GM19043 (cell line): ENCODE data around the gene NUP98.

Source experiments
- ATAC-seq: cut with Tn5 transposase; IDR thresholded peaks from one replicate; pipeline ENCODE4 v1.9.1; 2021; ENCODE audit warnings: low read depth; ENCODE audit not compliant: unreplicated experiment

The NUP98 gene

DNA sequence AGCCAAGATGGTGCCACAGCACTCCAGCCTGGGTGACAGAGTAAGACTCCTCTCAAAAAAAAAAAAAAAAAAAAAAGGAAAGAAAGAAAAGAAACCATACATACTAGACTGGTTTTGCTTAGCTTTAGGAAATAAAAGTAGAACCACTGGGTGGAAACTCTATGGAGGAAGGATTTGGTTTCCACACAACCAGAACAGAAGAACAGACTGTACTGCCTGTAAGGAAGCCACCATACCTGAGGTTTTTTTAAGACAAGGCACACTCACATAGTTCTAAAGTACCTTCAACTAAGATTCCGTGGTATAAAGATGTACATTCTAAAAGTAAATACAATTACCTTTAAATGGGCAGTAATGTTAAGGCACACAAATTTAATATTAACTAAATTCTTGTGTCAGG, 58.6 kb downstream of the NUP98 start:
- no peak for ATAC-seq

DNA sequence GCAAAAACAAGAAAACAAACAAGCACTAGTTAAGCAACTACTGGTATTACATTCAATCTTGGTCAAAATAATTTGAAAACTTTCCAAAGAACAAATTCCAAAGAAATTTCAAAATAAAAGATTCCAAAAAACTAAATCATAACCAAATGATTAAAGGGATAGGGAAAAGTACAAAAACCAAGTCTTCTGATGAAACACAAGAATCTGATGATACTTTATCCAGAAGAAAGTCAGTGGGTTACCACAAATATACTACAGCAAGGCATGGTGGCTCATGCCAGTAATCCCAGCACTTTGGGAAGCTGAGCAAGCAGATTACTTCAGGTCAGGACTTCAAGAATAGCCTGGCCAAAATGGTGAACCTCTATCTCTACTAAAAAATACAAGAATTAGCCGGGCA, 59.1 kb downstream of the NUP98 start:
- ATAC-seq: no peak

DNA sequence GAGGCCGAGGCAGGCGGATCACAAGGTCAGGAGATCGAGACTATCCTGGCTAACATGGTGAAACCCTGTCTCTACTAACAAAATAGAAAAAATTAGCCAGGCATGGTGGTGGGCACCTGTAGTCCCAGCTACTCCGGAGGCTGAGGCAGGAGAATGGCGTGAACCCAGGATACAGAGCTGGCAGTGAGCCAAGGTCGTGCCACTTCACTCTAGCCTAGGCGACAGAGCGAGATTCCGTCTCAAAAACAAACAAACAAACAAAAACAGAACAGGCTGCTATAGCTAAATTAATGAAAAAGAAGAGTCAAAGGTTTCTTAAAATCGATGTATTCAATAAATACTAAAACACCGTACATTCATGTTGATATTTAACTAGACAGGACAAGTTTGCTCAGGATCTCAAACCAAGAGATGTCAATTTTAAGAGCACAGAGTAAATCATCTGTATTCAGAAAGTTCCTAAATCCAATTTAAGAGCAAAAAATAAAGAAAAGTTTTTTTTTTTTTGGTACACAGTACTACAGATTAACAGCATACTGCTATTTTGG, 59.9 kb downstream of the NUP98 start:
- no peak for ATAC-seq

DNA sequence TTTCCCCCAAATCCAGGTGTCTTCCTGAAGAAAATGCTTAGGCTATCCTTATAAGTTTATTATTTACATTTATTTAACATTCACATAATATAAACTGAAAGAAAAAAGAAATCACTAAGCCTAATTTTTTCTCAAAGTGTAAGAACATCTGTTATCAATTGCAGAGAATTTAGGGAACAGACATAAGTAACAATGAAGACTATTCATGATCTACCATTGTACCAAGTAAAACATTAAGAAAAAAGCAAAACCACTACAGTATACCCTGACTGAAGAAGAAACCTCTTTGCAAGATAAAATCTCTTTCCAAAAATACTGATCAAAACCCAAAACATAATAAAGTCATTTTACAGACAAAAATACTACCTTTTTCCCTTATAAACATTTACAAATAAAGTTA, 60.5 kb downstream of the NUP98 start:
- no peak for ATAC-seq

DNA sequence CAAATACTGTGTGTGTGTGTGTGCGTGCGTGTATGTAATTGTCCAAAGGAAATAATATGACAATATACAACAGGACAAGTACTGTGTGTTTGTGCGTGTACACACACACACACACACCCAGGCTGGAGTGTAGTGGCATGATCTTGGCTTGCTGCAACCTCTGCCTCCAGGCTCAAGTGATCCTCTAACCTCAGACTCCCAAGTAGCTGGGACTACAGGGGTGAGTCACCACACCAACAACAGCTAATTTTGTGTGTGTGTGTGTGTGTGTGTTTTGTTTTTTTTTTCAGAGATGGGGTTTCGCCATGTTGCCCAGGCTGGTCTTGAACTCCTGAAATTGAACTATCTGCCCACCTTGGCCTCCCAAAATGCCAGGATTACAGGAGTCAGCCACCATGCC, 61.5 kb downstream of the NUP98 start:
- ATAC-seq: no peak

DNA sequence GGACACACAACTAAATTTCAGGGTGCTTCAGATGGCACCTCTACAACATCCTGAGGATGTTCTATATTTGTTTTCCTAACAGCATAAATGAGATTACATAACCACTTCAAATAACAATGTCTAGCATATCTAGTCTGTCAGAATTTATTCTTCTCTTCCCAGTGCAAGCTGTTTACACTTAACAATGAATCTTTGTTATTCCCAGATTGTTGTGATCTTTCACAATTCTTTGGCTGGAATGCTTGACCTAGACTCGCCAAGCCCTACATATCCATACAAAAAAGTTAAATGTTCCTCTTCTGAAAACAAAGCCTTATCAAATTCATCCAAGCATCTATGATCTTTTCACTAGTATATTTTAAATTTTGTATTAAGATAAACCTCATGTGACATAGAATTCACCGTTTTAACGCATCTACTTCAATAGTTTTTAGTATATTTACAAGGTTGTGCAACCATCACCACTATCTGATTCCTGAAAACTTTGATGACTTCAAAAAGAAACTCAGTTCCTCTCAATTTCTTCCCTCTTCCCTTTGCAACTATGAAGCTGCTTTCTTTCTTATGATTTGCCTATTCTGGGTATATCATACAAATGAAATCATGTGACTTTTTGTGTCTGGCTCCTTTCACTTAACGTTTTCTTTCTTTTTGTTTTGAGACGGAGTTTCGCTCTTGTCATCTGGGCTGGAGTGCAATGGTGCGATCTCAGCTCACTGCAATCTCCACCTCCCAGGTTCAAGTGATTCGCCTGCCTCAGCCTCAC, 64.5 kb downstream of the NUP98 start:
- ATAC-seq: no peak

DNA sequence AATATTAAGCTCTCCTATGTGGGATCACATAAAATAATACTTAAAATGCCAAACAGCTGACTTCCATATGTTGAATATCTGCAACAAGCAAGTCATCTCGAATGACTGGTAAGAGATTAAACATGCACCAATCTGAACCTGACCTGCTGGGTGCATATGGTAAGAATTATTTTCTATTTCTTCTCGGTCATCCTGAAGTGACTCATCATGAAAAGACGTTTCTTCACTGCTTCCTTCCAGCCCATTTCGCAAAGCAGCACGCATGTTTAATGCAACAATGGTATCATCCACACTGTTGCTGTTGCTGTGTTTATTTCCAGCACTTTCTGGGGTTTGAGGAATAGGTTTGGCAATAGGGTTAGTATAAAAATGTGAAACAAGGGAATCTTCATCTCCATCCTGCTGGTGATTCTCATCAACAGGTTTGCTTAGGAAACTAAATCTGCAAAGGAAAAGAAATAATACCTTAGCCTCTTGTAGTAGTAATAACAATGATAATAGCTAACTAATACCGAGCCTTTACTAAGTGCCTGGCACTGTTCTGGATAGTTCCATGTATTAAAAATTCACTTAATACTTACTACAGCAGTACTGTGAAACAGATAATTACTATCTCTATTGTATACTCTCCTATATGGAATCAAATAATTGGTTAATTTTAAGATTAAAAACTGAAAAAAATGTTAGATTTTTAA, 74.2 kb downstream of the NUP98 start:
- no peak for ATAC-seq

DNA sequence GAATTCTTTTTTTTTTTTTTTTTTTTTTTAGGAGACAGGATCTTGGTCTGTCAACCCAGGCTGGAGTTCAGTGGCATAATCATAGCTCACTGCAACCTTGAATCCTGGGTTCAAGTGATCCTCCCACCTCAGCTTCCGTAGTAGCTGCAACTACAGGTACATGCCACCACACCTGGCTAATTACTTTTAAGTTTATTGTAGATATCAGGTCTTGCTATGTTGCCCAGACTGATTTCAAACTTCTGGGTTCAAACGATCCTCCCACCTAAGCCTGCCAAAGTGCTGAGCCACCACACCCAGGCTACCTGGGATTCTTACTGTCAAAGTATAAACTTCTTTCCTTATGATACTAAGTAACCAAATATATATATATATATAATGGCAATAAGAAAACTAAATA, 75.3 kb downstream of the NUP98 start:
- ATAC-seq: no peak

DNA sequence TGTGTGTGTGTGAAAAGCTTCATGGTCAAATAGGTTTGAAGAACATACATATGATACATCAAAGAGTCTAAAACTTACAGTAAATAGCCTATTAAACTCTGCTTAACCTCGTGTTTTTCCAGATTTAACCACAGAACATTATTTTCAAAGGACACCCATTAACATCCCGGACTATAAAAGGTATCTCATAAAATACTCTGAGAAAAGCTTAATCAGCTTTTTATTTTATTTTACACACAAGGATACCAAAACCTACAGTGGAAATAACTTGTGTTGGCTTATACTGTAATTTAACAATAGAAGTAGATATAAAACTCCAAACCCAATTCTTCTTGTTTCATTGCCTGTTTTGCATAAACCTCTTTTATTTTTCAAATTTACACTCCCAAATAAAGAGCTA, 76.4 kb downstream of the NUP98 start:
- no peak for ATAC-seq

DNA sequence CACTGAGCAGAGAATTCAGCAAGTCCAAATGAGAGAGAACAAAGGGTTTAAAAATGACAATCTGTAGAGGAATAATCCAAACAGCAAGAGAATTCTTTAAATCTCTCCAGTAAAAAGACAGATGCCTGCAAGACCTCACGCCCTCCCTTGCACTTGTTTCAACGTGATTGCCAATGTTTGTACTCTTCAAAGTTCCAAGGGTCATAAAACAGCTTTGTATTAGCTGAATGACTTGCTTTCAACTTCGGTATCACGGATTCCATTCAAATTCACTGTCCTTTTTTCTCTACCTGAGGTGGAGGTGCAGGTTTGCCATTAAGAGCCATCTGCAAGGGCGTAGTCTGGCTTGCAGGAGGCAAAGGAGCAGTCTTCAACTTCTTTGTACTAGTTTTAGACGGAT, 85.1 kb downstream of the NUP98 start:
- ATAC-seq: no peak

DNA sequence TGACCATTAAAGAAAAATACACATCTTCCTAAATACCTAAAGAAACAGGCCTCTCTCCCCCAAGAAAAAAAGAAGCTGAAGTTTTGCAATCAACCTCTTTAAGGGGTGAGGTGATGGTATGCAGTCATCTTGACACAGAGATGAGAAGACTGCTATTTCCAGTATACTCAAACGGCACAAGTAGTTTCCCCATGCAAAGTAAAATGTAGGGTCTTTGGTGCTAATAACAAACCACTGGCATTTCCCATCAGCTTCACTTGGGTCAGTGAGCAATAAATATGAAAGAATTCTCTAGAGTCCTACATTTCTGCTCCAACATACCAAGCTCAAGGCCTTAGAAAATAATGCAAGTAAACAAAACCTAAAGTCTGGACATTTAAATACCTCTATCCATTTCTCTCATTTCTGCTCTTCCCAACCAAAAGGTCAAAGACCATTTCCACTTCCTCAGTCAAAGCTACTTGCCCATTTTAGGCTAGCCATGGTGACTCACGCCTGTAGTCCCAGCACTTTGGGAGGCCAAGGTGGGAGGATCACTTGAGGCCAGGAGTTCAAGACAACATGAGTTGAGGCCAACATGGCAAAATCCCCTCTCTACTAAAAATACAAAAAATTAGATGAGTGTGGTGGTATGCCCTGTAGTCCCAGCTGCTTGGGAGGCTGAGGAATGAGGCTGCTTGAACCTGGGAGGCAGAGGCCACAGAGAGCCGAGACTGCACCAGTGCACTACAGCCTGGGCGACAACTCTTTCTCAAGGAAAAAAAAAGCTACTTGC, 86.7 kb downstream of the NUP98 start:
- ATAC-seq: no peak

DNA sequence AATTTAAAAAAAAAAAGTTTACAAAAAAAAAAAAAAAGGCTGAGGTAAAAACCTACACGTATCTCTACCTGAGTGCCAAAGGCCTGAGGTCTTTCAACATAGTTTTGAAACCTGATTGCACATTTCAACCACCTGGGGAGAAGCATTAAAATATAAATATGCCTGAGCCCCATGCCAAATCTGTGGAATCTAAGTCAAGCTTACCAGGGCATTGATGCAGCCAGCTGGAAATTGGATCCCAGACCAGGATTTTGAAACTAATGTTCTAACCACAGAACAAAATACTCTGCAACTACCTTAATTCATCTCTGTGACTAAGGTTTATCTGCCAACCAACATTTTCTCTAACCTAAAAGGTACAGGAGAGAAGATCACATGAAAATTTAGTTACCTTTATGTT, 87.4 kb downstream of the NUP98 start:
- no peak for ATAC-seq

DNA sequence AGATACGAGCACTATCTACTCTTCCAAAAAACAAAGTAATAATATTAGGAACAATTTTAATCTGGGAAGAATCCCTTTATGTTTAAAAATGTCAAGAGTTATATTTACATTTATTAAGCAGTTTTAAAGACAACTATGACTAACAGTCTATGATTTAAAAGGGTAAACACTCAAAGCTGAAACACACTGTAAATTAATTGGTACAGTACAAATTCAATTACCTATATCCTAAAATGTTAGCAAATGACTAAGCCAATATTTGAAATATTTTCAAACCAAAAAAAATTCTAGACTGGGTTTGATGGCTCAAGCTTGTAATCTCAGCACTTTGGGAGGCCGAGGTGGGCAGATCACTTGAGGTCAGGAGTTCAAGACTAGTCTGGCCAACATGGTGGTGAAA, 90.2 kb downstream of the NUP98 start:
- ATAC-seq: no peak

DNA sequence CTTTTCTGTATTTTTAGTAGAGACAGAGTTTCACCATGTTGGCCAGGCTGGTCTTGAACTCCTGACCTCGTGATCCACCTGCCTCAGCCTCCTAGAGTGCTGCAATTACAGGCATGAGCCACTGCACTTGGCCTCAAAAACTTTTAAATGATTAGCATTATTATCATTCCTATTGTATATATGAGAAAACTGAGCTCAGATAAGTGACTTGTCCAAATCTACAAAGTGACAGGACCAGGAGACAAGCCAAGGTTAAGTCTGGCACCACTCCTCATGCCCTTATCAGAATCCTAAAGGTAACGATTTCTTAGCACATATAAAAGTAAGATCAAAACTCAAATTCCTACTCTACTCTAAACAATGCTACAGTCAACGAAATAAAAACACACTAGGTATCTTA, 94.0 kb downstream of the NUP98 start:
- no peak for ATAC-seq

DNA sequence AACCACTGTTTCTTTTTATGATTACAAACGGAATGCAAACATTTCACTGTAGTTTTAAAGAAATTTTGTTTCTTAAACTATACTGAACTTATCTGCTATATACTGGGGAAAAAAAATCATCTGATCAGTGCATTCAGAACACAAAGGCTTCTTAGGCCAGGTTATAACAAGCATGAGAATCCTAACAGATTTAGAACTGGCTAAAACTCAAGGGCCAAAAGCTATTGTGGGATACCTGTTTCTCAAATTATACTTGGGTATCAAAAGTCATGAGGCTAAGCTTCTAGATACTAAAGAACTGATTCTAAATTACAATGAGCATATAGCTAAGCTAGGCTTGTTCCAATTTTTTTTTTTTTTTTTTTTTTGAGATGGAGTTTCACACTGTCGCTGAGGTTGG, 96.4 kb downstream of the NUP98 start:
- no peak for ATAC-seq

DNA sequence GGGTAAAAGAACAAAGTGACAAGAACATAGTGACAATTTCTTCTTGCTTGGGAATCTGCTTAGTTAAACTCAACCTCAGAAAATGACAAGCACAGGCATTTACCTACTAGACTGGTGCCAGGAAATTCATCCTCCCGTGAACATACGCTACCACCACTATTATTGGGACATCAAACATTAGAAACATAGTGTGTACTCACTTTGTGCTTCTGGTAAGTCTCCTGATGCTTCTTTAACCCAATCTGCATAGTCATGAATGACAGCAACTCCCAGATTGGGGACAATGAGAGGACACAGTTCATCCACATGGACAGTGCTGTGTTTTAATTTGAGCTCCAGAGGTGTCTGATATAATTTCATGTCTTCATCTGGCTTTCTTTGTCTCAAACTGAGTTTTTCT, 96.9 kb downstream of the NUP98 start:
- ATAC-seq: no peak

DNA sequence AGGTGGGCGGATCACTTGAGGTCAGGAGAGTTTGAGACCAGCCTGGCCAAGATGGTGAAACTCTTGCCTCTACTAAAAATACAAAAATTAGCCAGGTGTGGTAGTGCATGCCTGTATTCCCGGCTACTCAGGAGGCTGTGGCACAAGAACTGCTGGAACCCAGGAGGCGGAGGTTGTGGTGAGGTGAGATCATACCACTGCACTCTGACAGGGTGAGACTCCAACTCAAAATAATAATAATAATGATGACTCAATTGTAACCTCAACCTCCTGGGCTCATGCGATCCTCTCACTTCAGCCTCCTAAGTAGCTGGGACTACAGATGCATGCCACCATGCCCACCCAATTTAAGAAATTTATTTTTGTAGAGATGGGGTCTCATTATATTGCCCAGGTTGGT, 110.6 kb downstream of the NUP98 start:
- no peak for ATAC-seq

DNA sequence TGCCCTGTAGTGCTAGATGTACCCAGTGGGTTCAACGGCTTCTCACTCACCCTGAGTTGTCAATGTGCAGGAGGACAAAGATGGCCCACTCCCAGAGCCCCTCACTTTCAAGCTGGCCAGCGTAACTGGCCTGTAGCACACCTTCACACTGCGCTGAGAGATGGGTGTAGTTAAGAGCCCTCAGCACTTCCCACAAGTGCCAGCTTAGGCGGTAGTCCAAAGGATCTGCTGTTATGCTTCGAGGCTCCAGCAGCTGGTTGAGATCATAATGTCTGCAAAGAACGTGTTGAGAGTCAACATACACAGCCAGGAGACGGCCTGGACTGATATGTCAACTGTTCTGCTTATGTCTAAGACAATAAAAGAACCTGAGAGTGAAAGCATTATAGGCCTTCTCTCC, 111.4 kb downstream of the NUP98 start:
- ATAC-seq: no peak

DNA sequence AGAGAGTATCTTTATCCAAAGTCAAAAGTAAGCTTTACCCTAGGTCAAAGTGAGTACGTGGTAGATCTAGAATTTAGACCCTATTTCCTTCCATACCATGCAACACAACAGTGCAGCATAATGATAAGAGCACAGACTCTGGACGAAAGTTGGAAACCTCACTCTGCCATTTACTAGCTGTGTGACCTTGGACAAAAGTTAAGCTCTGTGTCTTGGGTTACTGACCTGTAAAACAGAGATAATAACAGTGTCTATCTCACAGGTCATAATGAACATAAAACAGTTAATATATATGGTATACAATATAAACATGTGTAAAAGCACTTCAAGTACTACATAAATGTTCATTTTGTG, 112.6 kb downstream of the NUP98 start:
- no peak for ATAC-seq

DNA sequence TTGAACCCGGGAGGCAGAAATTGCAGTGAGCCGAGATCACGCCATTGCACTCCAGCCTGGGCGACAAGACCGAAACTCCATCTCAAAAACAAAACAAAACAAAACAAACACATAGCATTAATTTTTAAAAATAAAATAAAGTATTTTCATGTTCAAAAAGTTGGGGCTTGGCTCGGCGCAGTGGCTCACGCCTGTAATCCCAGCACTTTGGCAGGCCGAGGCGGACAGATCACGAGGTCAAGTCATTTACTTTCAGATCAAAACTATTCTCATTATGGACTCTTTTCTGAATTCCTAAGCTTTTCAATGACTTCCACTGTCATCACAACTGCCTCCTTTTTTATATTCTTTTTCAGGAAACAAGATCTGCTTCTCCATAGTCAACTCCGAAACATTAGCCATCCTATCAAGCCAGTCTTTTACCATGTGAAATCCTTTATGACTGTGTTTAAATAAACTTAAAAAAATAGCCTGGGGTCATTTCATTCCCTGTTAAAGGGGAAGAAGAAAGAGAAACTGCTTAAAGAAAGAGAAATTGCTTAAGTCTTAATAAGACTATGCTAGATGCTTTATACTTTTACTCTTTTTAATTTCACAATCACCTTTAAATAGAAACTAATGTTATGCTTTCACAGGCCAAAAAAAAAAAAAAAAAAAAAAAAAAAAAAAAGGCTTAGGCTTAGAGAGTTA, 113.1 kb downstream of the NUP98 start:
- no peak for ATAC-seq

DNA sequence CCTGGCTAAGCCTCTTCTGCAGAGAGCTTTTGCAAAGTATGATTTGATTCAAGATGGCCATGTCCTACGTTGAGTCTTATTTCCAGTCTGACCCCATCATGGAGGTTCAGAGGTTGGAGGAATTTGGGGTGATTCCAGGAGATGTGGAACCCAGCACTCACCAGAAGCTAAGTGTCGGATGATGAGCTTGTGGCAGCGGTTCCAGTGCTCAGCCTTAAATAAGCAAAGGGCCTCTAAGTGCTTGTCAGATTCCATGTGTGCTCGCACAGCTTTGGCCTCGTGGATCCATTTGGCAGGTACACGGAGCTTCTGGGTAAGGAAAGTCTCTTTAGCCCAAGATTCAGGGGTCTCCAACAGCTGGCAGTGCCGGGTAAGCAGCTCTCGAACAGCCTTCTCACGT, 114.3 kb downstream of the NUP98 start:
- ATAC-seq: no peak
